IMR-90 (cell line): ENCODE data around the gene PTPRK. TPM values are rescaled to one million over a fixed set of nuclear protein-coding genes. Genes with fewer than 3 reads are reported as not detected.

Experiments
- ATAC-seq: fragments of 200-7000 bp; cut with Tn5 transposase; 2 replicates; pipeline ENCODE4 v1.9.1; 2020; ENCODE audit warnings: low read depth, mild to moderate bottlenecking, moderate library complexity
- BruUV-seq: library from RNA; stranded (reverse); fragments of 400-500 nt; replicated peaks from 2 replicates; lab custom pipeline; 2021; lab: Mats Ljungman, UMichigan
- CTCF ChIA-PET: fragments of 300-600 bp; formaldehyde crosslinking; extraction: SDS; loops from one replicate; lab custom pipeline; 2021; ENCODE audit warnings: antibody characterized with exemption; lab: Yijun Ruan, JAX
- POLR2A ChIA-PET: fragments of 300-600 bp; sonication (Branson Sonifier 250); formaldehyde crosslinking; loops from one replicate; lab custom pipeline; 2022; ENCODE audit warnings: antibody characterized with exemption; ENCODE audit not compliant: unreplicated experiment; lab: Charles Lee
- DNase-seq: peaks from one replicate; pipeline ENCODE4 v3.0.0; 2013
- H2AFZ ChIP-seq: replicated peaks from 2 replicates; pipeline ENCODE3; 2013; ENCODE audit warnings: low read length, mild to moderate bottlenecking; ENCODE audit not compliant: poor library complexity
- H2AK5ac ChIP-seq: 2 replicates; pipeline ENCODE4 v1.6.1; 2013; ENCODE audit warnings: low read depth, low read length, inconsistent platforms
- H2AK9ac ChIP-seq: replicated peaks from 2 replicates; pipeline ENCODE3; 2013; ENCODE audit warnings: mild to moderate bottlenecking, low read depth, low read length, moderate library complexity; ENCODE audit not compliant: poor library complexity
- H2BK120ac ChIP-seq: 2 replicates; pipeline ENCODE4 v1.6.1; 2013; ENCODE audit warnings: low read depth, low read length, inconsistent platforms
- H2BK15ac ChIP-seq: 3 replicates; pipeline ENCODE4 v1.6.1; 2013; ENCODE audit warnings: low read depth, low read length, inconsistent platforms
- H2BK20ac ChIP-seq: 2 replicates; pipeline ENCODE4 v1.6.1; 2013; ENCODE audit warnings: low read depth, mild to moderate bottlenecking, inconsistent platforms, low read length, moderate library complexity
- H2BK5ac ChIP-seq: 2 replicates; pipeline ENCODE4 v1.6.1; 2013; ENCODE audit warnings: mild to moderate bottlenecking, low read depth, low read length, inconsistent platforms; ENCODE audit not compliant: poor library complexity, severe bottlenecking
- H3K14ac ChIP-seq: replicated peaks from 2 replicates; pipeline ENCODE4 v1.6.1; 2013; ENCODE audit warnings: low read depth, low read length, inconsistent platforms
- H3K18ac ChIP-seq: 2 replicates; pipeline ENCODE4 v1.6.1; 2013; ENCODE audit warnings: low read depth, low read length, control low read depth
- H3K23ac ChIP-seq: 2 replicates; pipeline ENCODE4 v1.6.1; 2013; ENCODE audit warnings: low read depth, low read length, inconsistent platforms
- H3K27ac ChIP-seq: 2 replicates; pipeline ENCODE4 v1.5.1; 2013; ENCODE audit warnings: mild to moderate bottlenecking, control low read depth, low read length; ENCODE audit not compliant: insufficient read depth
- H3K27me3 ChIP-seq: 2 replicates; pipeline ENCODE4 v1.6.1; 2013; ENCODE audit warnings: low read length; ENCODE audit not compliant: control insufficient read depth, insufficient read depth
- H3K36me3 ChIP-seq: 2 replicates; pipeline ENCODE4 v1.6.1; 2013; ENCODE audit warnings: low read length, mixed read lengths; ENCODE audit not compliant: control insufficient read depth, insufficient read depth
- H3K4ac ChIP-seq: 2 replicates; pipeline ENCODE4 v1.6.1; 2013; ENCODE audit warnings: low read depth, low read length, inconsistent platforms
- H3K4me1 ChIP-seq: 2 replicates; pipeline ENCODE4 v1.6.1; 2013; ENCODE audit warnings: low read length, mixed read lengths; ENCODE audit not compliant: control insufficient read depth, insufficient read depth
- H3K4me2 ChIP-seq: 2 replicates; pipeline ENCODE4 v1.6.1; 2013; ENCODE audit warnings: low read depth, mild to moderate bottlenecking, control low read depth, low read length, moderate library complexity
- H3K4me3 ChIP-seq: 2 replicates; pipeline ENCODE4 v1.5.1; 2013; ENCODE audit warnings: low read depth, mild to moderate bottlenecking, control low read depth, low read length, moderate library complexity; ENCODE audit not compliant: insufficient read depth
- H3K56ac ChIP-seq: 2 replicates; pipeline ENCODE4 v1.6.1; 2013; ENCODE audit warnings: low read length, inconsistent platforms; ENCODE audit not compliant: insufficient read depth; ENCODE audit errors: extremely low read depth
- H3K79me1 ChIP-seq, 2 experiments: 2 replicates each; pipeline ENCODE4 v1.6.1; 2013; ENCODE audit warnings: low read length in 2 of 2, inconsistent platforms in 1 of 2, low read depth in 1 of 2
- H3K9ac ChIP-seq: 2 replicates; pipeline ENCODE4 v1.6.1; 2013; ENCODE audit warnings: low read depth, low read length, control low read depth
- H3K9me1 ChIP-seq: 2 replicates; pipeline ENCODE4 v1.6.1; 2013; ENCODE audit warnings: low read length, inconsistent platforms; ENCODE audit not compliant: insufficient read depth
- H3K9me3 ChIP-seq: 2 replicates; pipeline ENCODE4 v1.6.1; 2013; ENCODE audit warnings: low read length; ENCODE audit not compliant: control insufficient read depth, insufficient read depth
- H4K20me1 ChIP-seq: 2 replicates; pipeline ENCODE4 v1.6.1; 2013; ENCODE audit warnings: low read length, inconsistent platforms; ENCODE audit not compliant: insufficient read depth
- H4K5ac ChIP-seq: 2 replicates; pipeline ENCODE4 v1.6.1; 2013; ENCODE audit warnings: mild to moderate bottlenecking, low read depth, low read length, control low read depth
- H4K8ac ChIP-seq, 2 experiments: 2 replicates each; pipeline ENCODE4 v1.6.1; 2013; ENCODE audit warnings: low read depth in 2 of 2, low read length in 2 of 2, control low read depth in 1 of 2, inconsistent platforms in 1 of 2
- H4K91ac ChIP-seq: 2 replicates; pipeline ENCODE4 v1.6.1; 2013; ENCODE audit warnings: low read depth, low read length, inconsistent platforms; ENCODE audit not compliant: insufficient read depth
- BHLHE40 ChIP-seq: fragments of 150-350 bp; IDR thresholded peaks from 2 replicates; pipeline ENCODE4 v1.6.1; 2016; ENCODE audit warnings: mild to moderate bottlenecking, low read depth, low read length
- CEBPB ChIP-seq: IDR thresholded peaks from 2 replicates; pipeline ENCODE4 v1.6.1; 2012; ENCODE audit warnings: low read depth, low read length, improper control_type of control experiment
- CHD1 ChIP-seq: IDR thresholded peaks from 2 replicates; pipeline ENCODE4 v1.6.1; 2012; ENCODE audit warnings: low read depth, low read length, improper control_type of control experiment
- MAZ ChIP-seq: IDR thresholded peaks from 2 replicates; pipeline ENCODE4 v1.6.1; 2012; ENCODE audit warnings: low read depth, mild to moderate bottlenecking, low read length, improper control_type of control experiment, moderate library complexity, borderline replicate concordance
- NFE2L2 ChIP-seq: fragments of 150-350 bp; IDR thresholded peaks from 2 replicates; pipeline ENCODE4 v1.6.1; 2016; ENCODE audit warnings: low read depth, mild to moderate bottlenecking, low read length
- RCOR1 ChIP-seq: IDR thresholded peaks from 2 replicates; pipeline ENCODE4 v1.6.1; 2012; ENCODE audit warnings: mild to moderate bottlenecking, low read length, improper control_type of control experiment; ENCODE audit not compliant: insufficient replicate concordance
- WGBS, 2 experiments: methylation state at CpG; one replicate each; pipeline versions ENCODE4 v1.1.5 to v1.1.7; 2013; ENCODE audit warnings: missing lambda C conversion rate in 2 of 2; ENCODE audit not compliant: insufficient read length in 1 of 2; ENCODE audit errors: extremely low coverage in 2 of 2; 5-methylcytosine and 5-hydroxymethylcytosine counted together
- dilution Hi-C: fragments of 300-500 bp; cut with HindIII; formaldehyde crosslinking; loops from one replicate; pipeline ENCODE4 v1.14.3; 2018; ENCODE audit warnings: low sequenced_read_pairs; ENCODE audit not compliant: unreplicated experiment
- in situ Hi-C: fragments of 300-500 bp; cut with MboI; formaldehyde crosslinking; loops from 3 replicates; pipeline ENCODE4 v1.14.3; 2019; ENCODE audit warnings: low sequenced_read_pairs, inconsistent platforms, mixed read lengths
- intact Hi-C: fragments of 100-400 bp; cut with micrococcal nuclease; formaldehyde crosslinking; loops from 2 replicates; pipeline ENCODE4 v1.10.0; 2022
- polyA plus RNA-seq, 3 experiments: library from polyadenylated mRNA; depleted of rRNA; stranded (reverse); fragments of >200 nt; gene quantifications; 2 replicates each; pipeline ENCODE4 v1.2.3, GENCODE V29; 2012; ENCODE audit warnings: low replicate concordance in 1 of 3
- total RNA-seq: library from RNA; depleted of rRNA; stranded (reverse); fragments of >200 nt; gene quantifications from 2 replicates; pipeline ENCODE4 v1.2.3, GENCODE V29; 2012
- TF ChIP-seq, protein P1 (sequence below): conservative IDR thresholded peaks from 2 replicates; pipeline ENCODE4 v1.5.1; 2012; ENCODE audit warnings: mild to moderate bottlenecking, low read depth, low read length, improper control_type of control experiment
- TF ChIP-seq, protein P2 (sequence below): fragments of 150-350 bp; IDR thresholded peaks from 2 replicates; pipeline ENCODE4 v1.6.1; 2016; ENCODE audit warnings: low read depth, mild to moderate bottlenecking, low read length, moderate library complexity, borderline replicate concordance

PTPRK gene
- total and polyA plus RNA-seq, 2 of the 4 experiments (the other 2 are of a cell fraction): 18.0 to 80.8 TPM

DNA sequence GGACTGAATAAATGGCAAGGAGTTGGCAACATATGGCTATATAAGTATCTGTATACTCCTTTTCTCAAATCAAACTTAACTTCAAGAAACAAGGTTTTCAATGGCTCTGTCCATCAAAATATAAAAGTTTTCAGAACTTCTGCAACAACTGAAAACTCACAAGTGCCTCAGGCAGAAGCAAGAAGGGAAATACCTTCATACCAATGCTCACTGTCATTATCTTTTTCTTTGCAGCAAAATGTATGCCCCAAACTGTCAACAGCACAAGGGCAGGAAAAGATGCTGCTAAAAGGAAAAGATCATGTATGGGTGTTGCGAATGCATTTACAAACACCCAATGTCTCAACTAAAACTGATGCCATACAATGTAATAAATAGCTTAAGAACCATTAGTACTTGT is 45.9 kb downstream of the PTPRK start:
- Histone ChIP-seq H3K27me3 (no peaks in the 10 kb centered on the region), H2AK9ac (no peak overlapping the region), H3K4me3 (no peak overlapping the region), H3K4me1 (peaks cover 3% of the 10 kb centered on the region; the same call in 1 of the 2 replicates), H3K27ac (no peak overlapping the region), H2BK15ac (no peak overlapping the region), H3K9me3 (no peaks in the 10 kb centered on the region), H2BK20ac (no peak overlapping the region), H2AFZ (no peak overlapping the region), H4K8ac (no peak overlapping the region), H3K23ac (0 out of 2 replicates have a peak overlapping the region, but pooled peaks have one; percentile 0), H3K18ac (no peak overlapping the region), H3K56ac (no peak overlapping the region), H2BK5ac (no peak overlapping the region), H3K4me2 (no peak overlapping the region; the same call in 1 of the 2 replicates), H3K9me1 (peaks cover 7% of the 10 kb centered on the region), H3K36me3 (no peaks in the 10 kb centered on the region), H4K5ac (no peak overlapping the region), H3K4ac (no peak overlapping the region), H4K20me1 (peaks cover 20% of the 10 kb centered on the region; the same call in 1 of the 2 replicates), H3K9ac (no peak overlapping the region), H3K14ac (0 out of 2 replicates have a peak overlapping the region, but pooled peaks have one; percentile 0), H3K79me1 (peaks cover 26 to 61% of the 10 kb centered on the region in 2 experiments), H2BK120ac (no peak overlapping the region), H2AK5ac (no peak overlapping the region), H4K91ac (no peak overlapping the region)
- TF ChIP-seq RCOR1 (no peak), BHLHE40 (no peak), MAZ (no peak), CHD1 (no peak), CEBPB (no peak), NFE2L2 (no peak)
- TF ChIP-seq, protein P1, sequence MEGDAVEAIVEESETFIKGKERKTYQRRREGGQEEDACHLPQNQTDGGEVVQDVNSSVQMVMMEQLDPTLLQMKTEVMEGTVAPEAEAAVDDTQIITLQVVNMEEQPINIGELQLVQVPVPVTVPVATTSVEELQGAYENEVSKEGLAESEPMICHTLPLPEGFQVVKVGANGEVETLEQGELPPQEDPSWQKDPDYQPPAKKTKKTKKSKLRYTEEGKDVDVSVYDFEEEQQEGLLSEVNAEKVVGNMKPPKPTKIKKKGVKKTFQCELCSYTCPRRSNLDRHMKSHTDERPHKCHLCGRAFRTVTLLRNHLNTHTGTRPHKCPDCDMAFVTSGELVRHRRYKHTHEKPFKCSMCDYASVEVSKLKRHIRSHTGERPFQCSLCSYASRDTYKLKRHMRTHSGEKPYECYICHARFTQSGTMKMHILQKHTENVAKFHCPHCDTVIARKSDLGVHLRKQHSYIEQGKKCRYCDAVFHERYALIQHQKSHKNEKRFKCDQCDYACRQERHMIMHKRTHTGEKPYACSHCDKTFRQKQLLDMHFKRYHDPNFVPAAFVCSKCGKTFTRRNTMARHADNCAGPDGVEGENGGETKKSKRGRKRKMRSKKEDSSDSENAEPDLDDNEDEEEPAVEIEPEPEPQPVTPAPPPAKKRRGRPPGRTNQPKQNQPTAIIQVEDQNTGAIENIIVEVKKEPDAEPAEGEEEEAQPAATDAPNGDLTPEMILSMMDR: no peak
- TF ChIP-seq, protein P2, sequence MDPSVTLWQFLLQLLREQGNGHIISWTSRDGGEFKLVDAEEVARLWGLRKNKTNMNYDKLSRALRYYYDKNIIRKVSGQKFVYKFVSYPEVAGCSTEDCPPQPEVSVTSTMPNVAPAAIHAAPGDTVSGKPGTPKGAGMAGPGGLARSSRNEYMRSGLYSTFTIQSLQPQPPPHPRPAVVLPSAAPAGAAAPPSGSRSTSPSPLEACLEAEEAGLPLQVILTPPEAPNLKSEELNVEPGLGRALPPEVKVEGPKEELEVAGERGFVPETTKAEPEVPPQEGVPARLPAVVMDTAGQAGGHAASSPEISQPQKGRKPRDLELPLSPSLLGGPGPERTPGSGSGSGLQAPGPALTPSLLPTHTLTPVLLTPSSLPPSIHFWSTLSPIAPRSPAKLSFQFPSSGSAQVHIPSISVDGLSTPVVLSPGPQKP: no peak
- intact Hi-C loops (no loop called here), in situ Hi-C loops (no loop called here), dilution Hi-C loops (no loop called here)
- ChIA-PET POLR2A (no interaction called here), CTCF (interaction anchor here (0.7 kb wide), 1 partner anchor 616 kb away, joined by 4 read pairs; no protein-coding TSS in a partner anchor)
- no TSS peak for BruUV-seq
- peak; percentile 35; the same call in 1 of the 2 replicates for ATAC-seq
- DNase-seq: peak; percentile 31
- WGBS, 2 experiments: no CpG with 5 or more reads among the region's 1 CpG
